Panc1 (cell line): ENCODE results near the gene MAPKAPK5.

Experiments
- CTCF ChIP-seq: fragments of 450-650 bp; IDR thresholded peaks from 2 replicates; pipeline ENCODE4 v1.5.1; 2017; ENCODE audit warnings: mild to moderate bottlenecking
- POLR2AphosphoS5 ChIP-seq: IDR thresholded peaks from 2 replicates; pipeline ENCODE4 v1.6.1; 2012; ENCODE audit warnings: mild to moderate bottlenecking, low read depth, low read length, moderate library complexity

GRCh38 chr12:111841750-111842555 lies at the start of gene MAPKAPK5:
- TF ChIP-seq CTCF (no peak), POLR2AphosphoS5 (peak; percentile 96)
